ENCODE results near the gene PIGU. TPM values are rescaled to one million over a fixed set of nuclear protein-coding genes. Genes with fewer than 3 reads are reported as not detected.

Gene PIGU
- polyA plus RNA-seq, 1 donor from 2014 or later = 35.8 TPM

GRCh38 chr20:34709831-34710567 lies 33.1 kb upstream of the PIGU start:
- Histone ChIP-seq H3K9me3 (ENCODE audit: low read length) (no peaks in the 10 kb centered on the region), H3K36me3 (ENCODE audit: insufficient read depth, low read length) (peaks cover 9% of the 10 kb centered on the region), H3K79me2 (replicated peaks; ENCODE audit: insufficient read depth, low read length) (peaks cover 15% of the 10 kb centered on the region), H3K9me2 (ENCODE audit: insufficient read depth, low read length) (no peaks in the 10 kb centered on the region), H4K20me1 (ENCODE audit: insufficient read depth) (no peaks in the 10 kb centered on the region), H3K27ac (ENCODE audit: low read length) (no peak overlapping the region), H3K4me3 (ENCODE audit: low read length) (peak overlapping the region; percentile 56), H3F3A (ENCODE audit: insufficient read depth, low read length, poor library complexity, severe bottlenecking) (no peaks in the 10 kb centered on the region), H2AFZ (ENCODE audit: low read depth, low read length) (no peak overlapping the region), H3K27me3 (ENCODE audit: insufficient read depth, low read depth, low read length) (peaks cover 4% of the 10 kb centered on the region), H3K4me2 (ENCODE audit: low read length) (no peak overlapping the region), H3K9ac (ENCODE audit: low read length) (peak overlapping the region; percentile 45)
- TF ChIP-seq, protein P1, sequence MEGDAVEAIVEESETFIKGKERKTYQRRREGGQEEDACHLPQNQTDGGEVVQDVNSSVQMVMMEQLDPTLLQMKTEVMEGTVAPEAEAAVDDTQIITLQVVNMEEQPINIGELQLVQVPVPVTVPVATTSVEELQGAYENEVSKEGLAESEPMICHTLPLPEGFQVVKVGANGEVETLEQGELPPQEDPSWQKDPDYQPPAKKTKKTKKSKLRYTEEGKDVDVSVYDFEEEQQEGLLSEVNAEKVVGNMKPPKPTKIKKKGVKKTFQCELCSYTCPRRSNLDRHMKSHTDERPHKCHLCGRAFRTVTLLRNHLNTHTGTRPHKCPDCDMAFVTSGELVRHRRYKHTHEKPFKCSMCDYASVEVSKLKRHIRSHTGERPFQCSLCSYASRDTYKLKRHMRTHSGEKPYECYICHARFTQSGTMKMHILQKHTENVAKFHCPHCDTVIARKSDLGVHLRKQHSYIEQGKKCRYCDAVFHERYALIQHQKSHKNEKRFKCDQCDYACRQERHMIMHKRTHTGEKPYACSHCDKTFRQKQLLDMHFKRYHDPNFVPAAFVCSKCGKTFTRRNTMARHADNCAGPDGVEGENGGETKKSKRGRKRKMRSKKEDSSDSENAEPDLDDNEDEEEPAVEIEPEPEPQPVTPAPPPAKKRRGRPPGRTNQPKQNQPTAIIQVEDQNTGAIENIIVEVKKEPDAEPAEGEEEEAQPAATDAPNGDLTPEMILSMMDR (IDR thresholded peaks at IDR 0.05; ENCODE audit: poor library complexity, severe bottlenecking) = peak; percentile 36
- no peak for TF ChIP-seq POLR2AphosphoS5 (IDR thresholded peaks at IDR 0.05)
- TF ChIP-seq, protein P2, sequence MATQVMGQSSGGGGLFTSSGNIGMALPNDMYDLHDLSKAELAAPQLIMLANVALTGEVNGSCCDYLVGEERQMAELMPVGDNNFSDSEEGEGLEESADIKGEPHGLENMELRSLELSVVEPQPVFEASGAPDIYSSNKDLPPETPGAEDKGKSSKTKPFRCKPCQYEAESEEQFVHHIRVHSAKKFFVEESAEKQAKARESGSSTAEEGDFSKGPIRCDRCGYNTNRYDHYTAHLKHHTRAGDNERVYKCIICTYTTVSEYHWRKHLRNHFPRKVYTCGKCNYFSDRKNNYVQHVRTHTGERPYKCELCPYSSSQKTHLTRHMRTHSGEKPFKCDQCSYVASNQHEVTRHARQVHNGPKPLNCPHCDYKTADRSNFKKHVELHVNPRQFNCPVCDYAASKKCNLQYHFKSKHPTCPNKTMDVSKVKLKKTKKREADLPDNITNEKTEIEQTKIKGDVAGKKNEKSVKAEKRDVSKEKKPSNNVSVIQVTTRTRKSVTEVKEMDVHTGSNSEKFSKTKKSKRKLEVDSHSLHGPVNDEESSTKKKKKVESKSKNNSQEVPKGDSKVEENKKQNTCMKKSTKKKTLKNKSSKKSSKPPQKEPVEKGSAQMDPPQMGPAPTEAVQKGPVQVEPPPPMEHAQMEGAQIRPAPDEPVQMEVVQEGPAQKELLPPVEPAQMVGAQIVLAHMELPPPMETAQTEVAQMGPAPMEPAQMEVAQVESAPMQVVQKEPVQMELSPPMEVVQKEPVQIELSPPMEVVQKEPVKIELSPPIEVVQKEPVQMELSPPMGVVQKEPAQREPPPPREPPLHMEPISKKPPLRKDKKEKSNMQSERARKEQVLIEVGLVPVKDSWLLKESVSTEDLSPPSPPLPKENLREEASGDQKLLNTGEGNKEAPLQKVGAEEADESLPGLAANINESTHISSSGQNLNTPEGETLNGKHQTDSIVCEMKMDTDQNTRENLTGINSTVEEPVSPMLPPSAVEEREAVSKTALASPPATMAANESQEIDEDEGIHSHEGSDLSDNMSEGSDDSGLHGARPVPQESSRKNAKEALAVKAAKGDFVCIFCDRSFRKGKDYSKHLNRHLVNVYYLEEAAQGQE (IDR thresholded peaks at IDR 0.05; ENCODE audit: borderline replicate concordance) = no peak
- TF ChIP-seq EZH2 (IDR thresholded peaks at IDR 0.05; ENCODE audit: borderline replicate concordance, insufficient read depth, low read length, poor library complexity, severe bottlenecking) = no peak
- TF ChIP-seq MXI1 (conservative IDR thresholded peaks at IDR 0.05; ENCODE audit: poor library complexity, severe bottlenecking) = peak; percentile 14
- TF ChIP-seq TAF1 (IDR thresholded peaks at IDR 0.05; ENCODE audit: low read depth) = no peak
- no peak for TF ChIP-seq SMC3 (conservative IDR thresholded peaks at IDR 0.05; ENCODE audit: poor library complexity)
- TF ChIP-seq RAD21 (conservative IDR thresholded peaks at IDR 0.05) = no peak
- TF ChIP-seq EP300 (conservative IDR thresholded peaks at IDR 0.05; ENCODE audit: poor library complexity, severe bottlenecking) = no peak

GRCh38 chr20:34709044-34709830 lies 32.3 kb upstream of the PIGU start:
- no peaks in the 10 kb centered on the region for H3K9me2 ChIP-seq (ENCODE audit: insufficient read depth, low read length)
- H3K36me3 ChIP-seq (ENCODE audit: insufficient read depth, low read length) = peaks cover 6% of the 10 kb centered on the region
- peak overlapping the region; percentile 45 for H3K9ac ChIP-seq (ENCODE audit: low read length)
- H3K4me3 ChIP-seq (ENCODE audit: low read length) = peak overlapping the region; percentile 56
- H3K9me3 ChIP-seq (ENCODE audit: low read length) = no peaks in the 10 kb centered on the region
- no peak overlapping the region for H3K4me2 ChIP-seq (ENCODE audit: low read length)
- H3K79me2 ChIP-seq (replicated peaks; ENCODE audit: insufficient read depth, low read length) = peaks cover 20% of the 10 kb centered on the region
- H4K20me1 ChIP-seq (ENCODE audit: insufficient read depth) = no peaks in the 10 kb centered on the region
- H2AFZ ChIP-seq (ENCODE audit: low read depth, low read length) = no peak overlapping the region
- no peaks in the 10 kb centered on the region for H3F3A ChIP-seq (ENCODE audit: insufficient read depth, low read length, poor library complexity, severe bottlenecking)
- TF ChIP-seq SMC3 (conservative IDR thresholded peaks at IDR 0.05; ENCODE audit: poor library complexity) (no peak), EZH2 (IDR thresholded peaks at IDR 0.05; ENCODE audit: borderline replicate concordance, insufficient read depth, low read length, poor library complexity, severe bottlenecking) (no peak), POLR2AphosphoS5 (IDR thresholded peaks at IDR 0.05) (peak; percentile 1)
- H3K27me3 ChIP-seq (ENCODE audit: insufficient read depth, low read depth, low read length) = peaks cover 4% of the 10 kb centered on the region
- no peak overlapping the region for H3K27ac ChIP-seq (ENCODE audit: low read length)
